HepG2 (cell line): Measurements from ENCODE around the gene CYP46A1. TPM values are rescaled to one million over a fixed set of nuclear protein-coding genes. Genes with fewer than 3 reads are reported as not detected.

Source experiments
- ARNTL ChIP-seq: sonication (generic); formaldehyde crosslinking; IDR thresholded peaks from 2 replicates; pipeline ENCODE4 v1.4.0; 2020; ENCODE audit warnings: mild to moderate bottlenecking, missing genetic modification reagents
- ATF1 ChIP-seq: IDR thresholded peaks from 2 replicates; pipeline ENCODE4 v1.6.1; 2016; ENCODE audit warnings: mild to moderate bottlenecking, control low read depth
- ATF3 ChIP-seq: sonication (generic); formaldehyde crosslinking; IDR thresholded peaks from 2 replicates; pipeline ENCODE4 v1.4.0; 2020; ENCODE audit warnings: missing genetic modification reagents
- ATM ChIP-seq: fragments of 450-650 bp; IDR thresholded peaks from 2 replicates; pipeline ENCODE4 v1.7.1; 2017; ENCODE audit warnings: mild to moderate bottlenecking, borderline replicate concordance
- CAMTA2 ChIP-seq: sonication (generic); formaldehyde crosslinking; IDR thresholded peaks from 2 replicates; pipeline ENCODE4 v1.4.0; 2020; ENCODE audit warnings: mild to moderate bottlenecking, missing genetic modification reagents, borderline replicate concordance
- FOXJ3 ChIP-seq: sonication (generic); formaldehyde crosslinking; IDR thresholded peaks from 2 replicates; pipeline ENCODE4 v1.4.0; 2020; ENCODE audit warnings: missing genetic modification reagents, mild to moderate bottlenecking, borderline replicate concordance
- IKZF4 ChIP-seq: sonication (generic); formaldehyde crosslinking; IDR thresholded peaks from 2 replicates; pipeline ENCODE4 v1.5.1; 2020; ENCODE audit warnings: borderline replicate concordance, mild to moderate bottlenecking, low read depth, missing genetic modification reagents; ENCODE audit errors: not compliant biosample characterization
- JUNB ChIP-seq: sonication (generic); formaldehyde crosslinking; IDR thresholded peaks from 2 replicates; pipeline ENCODE4 v1.8.0; 2022; ENCODE audit warnings: missing genetic modification reagents, mild to moderate bottlenecking, borderline replicate concordance
- JUND ChIP-seq: sonication (generic); formaldehyde crosslinking; IDR thresholded peaks from 2 replicates; pipeline ENCODE4 v1.8.0; 2022; ENCODE audit warnings: mild to moderate bottlenecking, missing genetic modification reagents
- KAT2B ChIP-seq: fragments of 150-350 bp; IDR thresholded peaks from 2 replicates; pipeline ENCODE4 v1.6.1; 2014; ENCODE audit warnings: low read depth, low read length, borderline replicate concordance
- MEIS2 ChIP-seq: sonication (generic); formaldehyde crosslinking; IDR thresholded peaks from 2 replicates; pipeline ENCODE4 v1.9.0; 2021; ENCODE audit warnings: mild to moderate bottlenecking, missing genetic modification reagents
- NCOA2 ChIP-seq: sonication (generic); formaldehyde crosslinking; IDR thresholded peaks from 2 replicates; pipeline ENCODE4 v1.8.0; 2022; ENCODE audit warnings: inconsistent platforms
- NCOA5 ChIP-seq: sonication (generic); formaldehyde crosslinking; IDR thresholded peaks from 2 replicates; pipeline ENCODE4 v1.4.0; 2020; ENCODE audit warnings: missing genetic modification reagents
- SPEN ChIP-seq: sonication (generic); formaldehyde crosslinking; IDR thresholded peaks from 2 replicates; pipeline ENCODE4 v1.5.1; 2020; ENCODE audit warnings: low read depth, mild to moderate bottlenecking, missing genetic modification reagents
- STAT6 ChIP-seq: sonication (generic); formaldehyde crosslinking; IDR thresholded peaks from 2 replicates; pipeline ENCODE4 v1.4.0; 2020; ENCODE audit warnings: missing genetic modification reagents, mild to moderate bottlenecking, borderline replicate concordance
- TAF1 ChIP-seq: sonication (generic); formaldehyde crosslinking; IDR thresholded peaks from 2 replicates; pipeline ENCODE4 v1.4.0; 2020; ENCODE audit warnings: missing genetic modification reagents
- TBX3 ChIP-seq: fragments of 450-650 bp; IDR thresholded peaks from 2 replicates; pipeline ENCODE4 v1.6.1; 2017; ENCODE audit warnings: antibody characterized with exemption, mild to moderate bottlenecking, inconsistent platforms, borderline replicate concordance
- TERF1 ChIP-seq: sonication (generic); formaldehyde crosslinking; IDR thresholded peaks from 2 replicates; pipeline ENCODE4 v1.8.0; 2022; ENCODE audit warnings: mild to moderate bottlenecking, missing genetic modification reagents, moderate library complexity
- ZBTB7B ChIP-seq: sonication (generic); formaldehyde crosslinking; IDR thresholded peaks from 2 replicates; pipeline ENCODE4 v1.4.0; 2020; ENCODE audit warnings: missing genetic modification reagents
- ZC3H4 ChIP-seq: sonication (generic); formaldehyde crosslinking; IDR thresholded peaks from 2 replicates; pipeline ENCODE4 v1.4.0; 2020; ENCODE audit warnings: missing genetic modification reagents, borderline replicate concordance
- ZEB1 ChIP-seq: IDR thresholded peaks from 2 replicates; pipeline ENCODE4 v1.6.1; 2012; ENCODE audit warnings: mild to moderate bottlenecking, low read depth, inconsistent platforms; ENCODE audit not compliant: insufficient replicate concordance
- ZFP36 ChIP-seq: fragments of 150-350 bp; IDR thresholded peaks from 2 replicates; pipeline ENCODE4 v1.6.1; 2018; ENCODE audit warnings: borderline replicate concordance, low read length, low read depth; ENCODE audit not compliant: partially characterized antibody
- ZFP36L1 ChIP-seq: sonication (generic); formaldehyde crosslinking; IDR thresholded peaks from 2 replicates; pipeline ENCODE4 v1.8.0; 2022; ENCODE audit warnings: mild to moderate bottlenecking, missing genetic modification reagents, moderate library complexity
- ZNF414 ChIP-seq: sonication (generic); formaldehyde crosslinking; IDR thresholded peaks from 2 replicates; pipeline ENCODE4 v1.5.0; 2020; ENCODE audit warnings: missing genetic modification reagents
- ZNF563 ChIP-seq: sonication (generic); formaldehyde crosslinking; IDR thresholded peaks from 2 replicates; pipeline ENCODE4 v1.8.0; 2022; ENCODE audit warnings: mild to moderate bottlenecking, moderate library complexity, missing genetic modification reagents
- ZNF841 ChIP-seq: sonication (generic); formaldehyde crosslinking; IDR thresholded peaks from 2 replicates; pipeline ENCODE4 v1.8.1; 2023; ENCODE audit warnings: missing genetic modification reagents, borderline replicate concordance
- polyA plus RNA-seq, 8 experiments: library from polyadenylated mRNA; depleted of rRNA in 3 of 8; stranded (reverse) in 7 of 8; unstranded in 1 of 8; fragments of >200 nt; fragmentation: Illumina TruSeq in 4 of 8; extraction: Trizol in 4 of 8; gene quantifications; 2 replicates each; pipeline versions ENCODE4 v1.2.1 to v1.2.3, GENCODE V29; 2011 to 2016; ENCODE audit warnings: low read depth in 4 of 8, missing spikeins in 1 of 8, mixed read lengths in 1 of 8; ENCODE audit not compliant: insufficient read depth in 1 of 8
- total RNA-seq, 5 experiments: library from RNA; depleted of rRNA; stranded (reverse); fragments of >200 nt; fragmentation: Illumina TruSeq; extraction: Trizol; gene quantifications; 2 replicates each; pipeline ENCODE4 v1.2.3, GENCODE V29; 2016; ENCODE audit warnings: low read depth in 1 of 5

CYP46A1 gene
- total and polyA plus RNA-seq, 2 of the 13 experiments (the other 11 are each of a cell fraction or from before 2014, with no cell fraction given), result not detected

- TF ChIP-seq TERF1 (CRISPR knock-in tag), result no peak
- TF ChIP-seq JUNB (CRISPR knock-in tag), result no peak
- peak; percentile 66 for TF ChIP-seq NCOA2 (CRISPR knock-in tag)
- TF ChIP-seq ZNF414 (CRISPR knock-in tag), result no peak
- no peak for TF ChIP-seq ATM
- no peak for TF ChIP-seq CAMTA2 (CRISPR knock-in tag)
- no peak for TF ChIP-seq IKZF4
- TF ChIP-seq FOXJ3 (CRISPR knock-in tag), result no peak
- no peak for TF ChIP-seq NCOA5 (CRISPR knock-in tag)
- TF ChIP-seq JUND (CRISPR knock-in tag), result no peak
- no peak; the same call in 1 of the 2 replicates for TF ChIP-seq TAF1 (CRISPR knock-in tag)
- TF ChIP-seq TBX3, result no peak
- TF ChIP-seq MEIS2 (CRISPR knock-in tag), result no peak; the same call in 1 of the 2 replicates
- TF ChIP-seq ZFP36L1 (CRISPR knock-in tag), result no peak
- peak; percentile 57; the same call in 1 of the 2 replicates for TF ChIP-seq ARNTL (CRISPR knock-in tag)
- TF ChIP-seq ATF1 (CRISPR knock-in tag), result no peak
- 0 out of 2 replicates have a peak, but pooled peaks have one; percentile 60 for TF ChIP-seq STAT6 (CRISPR knock-in tag)
- 0 out of 2 replicates have a peak, but pooled peaks have one; percentile 19 for TF ChIP-seq ATF3 (CRISPR knock-in tag)
- peak; percentile 77 for TF ChIP-seq ZBTB7B
- no peak for TF ChIP-seq KAT2B
- no peak for TF ChIP-seq ZEB1
- no peak for TF ChIP-seq ZNF841
- no peak for TF ChIP-seq ZFP36
- TF ChIP-seq ZC3H4 (CRISPR knock-in tag), result no peak
- TF ChIP-seq ZNF563 (CRISPR knock-in tag), result 0 out of 2 replicates have a peak, but pooled peaks have one; percentile 58
- no peak for TF ChIP-seq SPEN (CRISPR knock-in tag)
Observed at GRCh38 chr14:99729991-99730875, 46.1 kb downstream of the CYP46A1 start (continued).
